DOHH2 (cell line): ENCODE data around the gene PLTP.

Experiments used
- H3F3A ChIP-seq: fragments of 200-600 bp; sonication (generic), shearing (Covaris generic); 2 replicates; pipeline ENCODE4 v1.6.0; 2016; ENCODE audit warnings: antibody characterized with exemption, mild to moderate bottlenecking; ENCODE audit not compliant: control insufficient read depth, insufficient read depth
- H3K27ac ChIP-seq: fragments of 200-600 bp; sonication (generic); 2 replicates; pipeline ENCODE4 v1.5.1; 2014; ENCODE audit warnings: low read depth, mild to moderate bottlenecking, low read length, moderate library complexity
- H3K27me3 ChIP-seq: fragments of 200-600 bp; sonication (generic); 2 replicates; pipeline ENCODE4 v1.6.1; 2014; ENCODE audit warnings: mild to moderate bottlenecking, low read length, mixed read lengths; ENCODE audit not compliant: control insufficient read depth
- H3K36me3 ChIP-seq: fragments of 200-600 bp; sonication (generic); 2 replicates; pipeline ENCODE4 v1.6.1; 2014; ENCODE audit warnings: mild to moderate bottlenecking, low read length, moderate library complexity, mixed read lengths; ENCODE audit not compliant: control insufficient read depth
- H3K4me1 ChIP-seq: fragments of 200-600 bp; sonication (generic); 2 replicates; pipeline ENCODE4 v1.6.1; 2014; ENCODE audit warnings: mild to moderate bottlenecking, low read length, mixed read lengths; ENCODE audit not compliant: control insufficient read depth
- H3K4me2 ChIP-seq: fragments of 200-600 bp; sonication (generic); 2 replicates; pipeline ENCODE4 v1.6.0; 2014; ENCODE audit warnings: mild to moderate bottlenecking, low read length, moderate library complexity
- H3K4me3 ChIP-seq: fragments of 200-600 bp; sonication (generic); 2 replicates; pipeline ENCODE4 v1.5.1; 2014; ENCODE audit warnings: mild to moderate bottlenecking, low read length, mixed read lengths
- H3K79me2 ChIP-seq: fragments of 200-600 bp; sonication (generic); 2 replicates; pipeline ENCODE4 v1.6.1; 2014; ENCODE audit warnings: mild to moderate bottlenecking, low read length, mixed read lengths; ENCODE audit not compliant: control insufficient read depth
- H3K9me2 ChIP-seq: fragments of 200-600 bp; sonication (generic); replicated peaks from 2 replicates; pipeline ENCODE4 v1.6.1; 2014; ENCODE audit warnings: mild to moderate bottlenecking, low read length, mixed read lengths; ENCODE audit not compliant: control insufficient read depth
- H3K9me3 ChIP-seq: fragments of 200-600 bp; sonication (generic); 2 replicates; pipeline ENCODE4 v1.6.1; 2014; ENCODE audit warnings: antibody characterized with exemption, low read length, mixed read lengths; ENCODE audit not compliant: control insufficient read depth, insufficient read depth
- H4K20me1 ChIP-seq: fragments of 200-600 bp; sonication (generic); 2 replicates; pipeline ENCODE4 v1.6.0; 2014; ENCODE audit warnings: low read depth, mild to moderate bottlenecking, antibody characterized with exemption, low read length, moderate library complexity; ENCODE audit not compliant: control insufficient read depth, insufficient read depth
- EZH2phosphoT487 ChIP-seq: fragments of 200-600 bp; sonication (generic); IDR thresholded peaks from 2 replicates; pipeline ENCODE4 v1.6.1; 2017; ENCODE audit warnings: borderline replicate concordance, mild to moderate bottlenecking, antibody characterized with exemption, low read length, moderate library complexity, mixed read lengths
- TF ChIP-seq, protein P1 (sequence below): fragments of 200-600 bp; sonication (generic); IDR thresholded peaks from one replicate; pipeline ENCODE4 v1.5.1; 2014; ENCODE audit warnings: antibody characterized with exemption, mild to moderate bottlenecking, low read depth, low read length; ENCODE audit not compliant: poor library complexity, severe bottlenecking

PLTP gene

GRCh38 chr20:45872626-45873025 lies 39.3 kb downstream of the PLTP start:
- Histone ChIP-seq H3K9me2 (no peaks in the 10 kb centered on the region), H3K4me1 (no peaks in the 10 kb centered on the region), H3K4me3 (no peak overlapping the region), H3K27ac (no peak overlapping the region), H4K20me1 (no peaks in the 10 kb centered on the region), H3K36me3 (peaks cover 3% of the 10 kb centered on the region; the same call in 1 of the 2 replicates), H3F3A (no peaks in the 10 kb centered on the region), H3K4me2 (no peak overlapping the region), H3K9me3 (no peaks in the 10 kb centered on the region), H3K79me2 (no peaks in the 10 kb centered on the region), H3K27me3 (no peaks in the 10 kb centered on the region)
- TF ChIP-seq, protein P1, sequence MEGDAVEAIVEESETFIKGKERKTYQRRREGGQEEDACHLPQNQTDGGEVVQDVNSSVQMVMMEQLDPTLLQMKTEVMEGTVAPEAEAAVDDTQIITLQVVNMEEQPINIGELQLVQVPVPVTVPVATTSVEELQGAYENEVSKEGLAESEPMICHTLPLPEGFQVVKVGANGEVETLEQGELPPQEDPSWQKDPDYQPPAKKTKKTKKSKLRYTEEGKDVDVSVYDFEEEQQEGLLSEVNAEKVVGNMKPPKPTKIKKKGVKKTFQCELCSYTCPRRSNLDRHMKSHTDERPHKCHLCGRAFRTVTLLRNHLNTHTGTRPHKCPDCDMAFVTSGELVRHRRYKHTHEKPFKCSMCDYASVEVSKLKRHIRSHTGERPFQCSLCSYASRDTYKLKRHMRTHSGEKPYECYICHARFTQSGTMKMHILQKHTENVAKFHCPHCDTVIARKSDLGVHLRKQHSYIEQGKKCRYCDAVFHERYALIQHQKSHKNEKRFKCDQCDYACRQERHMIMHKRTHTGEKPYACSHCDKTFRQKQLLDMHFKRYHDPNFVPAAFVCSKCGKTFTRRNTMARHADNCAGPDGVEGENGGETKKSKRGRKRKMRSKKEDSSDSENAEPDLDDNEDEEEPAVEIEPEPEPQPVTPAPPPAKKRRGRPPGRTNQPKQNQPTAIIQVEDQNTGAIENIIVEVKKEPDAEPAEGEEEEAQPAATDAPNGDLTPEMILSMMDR: no peak
- no peak for TF ChIP-seq EZH2phosphoT487

DNA sequence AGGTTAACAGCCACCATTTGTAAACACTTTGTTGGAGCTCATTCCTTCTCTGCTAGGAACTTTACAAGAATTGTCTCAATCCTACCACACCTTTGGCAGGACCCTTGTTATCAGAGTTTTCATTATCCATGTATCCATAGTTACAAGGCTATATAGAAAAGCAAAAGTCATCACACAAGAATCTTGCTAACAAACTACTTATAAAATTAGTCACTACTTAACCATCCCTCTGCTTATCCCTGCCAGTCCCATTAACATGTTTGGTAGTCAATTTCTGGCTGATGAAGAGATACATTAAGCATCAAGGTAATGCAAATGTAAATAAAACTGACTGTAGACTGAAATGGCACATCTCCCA lies 44.2 kb downstream of the PLTP start:
- no peaks in the 10 kb centered on the region for H3K79me2 ChIP-seq
- no peak overlapping the region for H3K4me3 ChIP-seq
- no peak overlapping the region for H3K27ac ChIP-seq
- no peaks in the 10 kb centered on the region for H3K27me3 ChIP-seq
- H4K20me1 ChIP-seq: no peaks in the 10 kb centered on the region
- no peaks in the 10 kb centered on the region for H3K36me3 ChIP-seq
- no peak overlapping the region for H3K4me2 ChIP-seq
- TF ChIP-seq EZH2phosphoT487: no peak
- no peaks in the 10 kb centered on the region for H3K4me1 ChIP-seq
- H3F3A ChIP-seq: no peaks in the 10 kb centered on the region
- H3K9me2 ChIP-seq: no peaks in the 10 kb centered on the region
- H3K9me3 ChIP-seq: no peaks in the 10 kb centered on the region

DNA sequence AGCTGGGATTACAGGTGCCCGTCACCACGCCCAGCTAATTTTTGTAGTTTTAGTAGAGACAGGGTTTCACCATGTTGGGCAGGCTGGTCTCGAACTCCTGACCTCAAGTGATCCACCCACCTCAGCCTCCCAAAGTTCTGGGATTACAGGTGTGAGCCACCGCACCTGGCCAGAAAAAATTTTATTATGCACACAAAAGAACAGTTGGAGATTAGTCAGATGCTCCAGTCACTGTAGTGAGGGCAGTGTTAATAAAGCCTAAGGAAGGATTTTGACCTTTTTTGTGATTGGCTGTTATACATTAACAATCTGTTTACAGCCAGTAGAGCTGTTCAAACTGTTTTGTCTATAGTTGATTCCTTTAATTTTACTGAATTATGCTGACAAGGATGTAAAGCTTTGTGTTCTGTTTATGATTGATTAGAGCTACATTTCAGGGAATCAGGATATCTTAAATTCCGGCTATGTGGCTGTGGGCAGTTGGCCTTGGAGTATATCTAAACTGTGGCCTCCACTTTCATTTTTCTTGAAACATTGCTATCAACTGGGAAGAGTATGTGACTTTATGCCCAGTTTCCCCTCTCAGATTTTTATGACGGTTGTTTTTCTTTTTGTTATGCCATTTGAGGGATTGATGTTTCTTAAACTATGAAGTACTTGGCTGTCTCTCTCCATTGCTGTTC lies 44.7 kb downstream of the PLTP start:
- TF ChIP-seq, protein P1: no peak
- no peak for TF ChIP-seq EZH2phosphoT487
- H3K4me3 ChIP-seq: no peak overlapping the region
- H3K9me3 ChIP-seq: no peaks in the 10 kb centered on the region
- no peaks in the 10 kb centered on the region for H3K9me2 ChIP-seq
- H3K4me1 ChIP-seq: no peaks in the 10 kb centered on the region
- no peak overlapping the region for H3K27ac ChIP-seq
- H3K4me2 ChIP-seq: no peak overlapping the region
- no peaks in the 10 kb centered on the region for H4K20me1 ChIP-seq
- H3K36me3 ChIP-seq: no peaks in the 10 kb centered on the region
- no peaks in the 10 kb centered on the region for H3K79me2 ChIP-seq
- H3K27me3 ChIP-seq: no peaks in the 10 kb centered on the region
- H3F3A ChIP-seq: no peaks in the 10 kb centered on the region

GRCh38 chr20:45866454-45866853 lies 45.5 kb downstream of the PLTP start:
- TF ChIP-seq, protein P1: no peak
- TF ChIP-seq EZH2phosphoT487: no peak
- Histone ChIP-seq H3F3A (no peaks in the 10 kb centered on the region), H3K4me2 (no peak overlapping the region), H3K4me3 (no peak overlapping the region), H3K36me3 (no peaks in the 10 kb centered on the region), H3K27ac (no peak overlapping the region), H3K79me2 (no peaks in the 10 kb centered on the region), H4K20me1 (no peaks in the 10 kb centered on the region), H3K9me3 (no peaks in the 10 kb centered on the region), H3K9me2 (no peaks in the 10 kb centered on the region), H3K4me1 (no peaks in the 10 kb centered on the region), H3K27me3 (no peaks in the 10 kb centered on the region)
